MM.1S (cell line): ENCODE data around the gene AFAP1.
"Not testable (repeated sequence)": the region's sequence is repeated elsewhere in the genome, so short reads cannot be mapped to it uniquely, and the experiment has no call there.

ENCODE experiments used
- DNase-seq: peaks from one replicate; pipeline ENCODE4 v3.0.0-alpha.2; 2015
- H2AFZ ChIP-seq: fragments of 300-600 bp; sonication (generic); 2 replicates; pipeline ENCODE4 v1.6.0; 2016; ENCODE audit warnings: antibody characterized with exemption, low read length
- H3F3A ChIP-seq: fragments of 300-600 bp; sonication (generic); 2 replicates; pipeline ENCODE4 v1.6.1; 2016; ENCODE audit warnings: mild to moderate bottlenecking, antibody characterized with exemption, low read length, moderate library complexity, mixed read lengths; ENCODE audit not compliant: insufficient read depth
- H3K27ac ChIP-seq: fragments of 300-600 bp; sonication (generic); 2 replicates; pipeline ENCODE4 v1.5.1; 2016; ENCODE audit warnings: mild to moderate bottlenecking, low read length
- H3K27me3 ChIP-seq: fragments of 300-600 bp; sonication (generic); replicated peaks from 2 replicates; pipeline ENCODE4 v1.6.0; 2016; ENCODE audit warnings: low read length; ENCODE audit not compliant: insufficient read depth
- H3K36me3 ChIP-seq: fragments of 300-600 bp; sonication (generic); replicated peaks from 2 replicates; pipeline ENCODE4 v1.6.1; 2016; ENCODE audit warnings: mild to moderate bottlenecking, low read length, mixed read lengths; ENCODE audit not compliant: insufficient read depth
- H3K4me1 ChIP-seq: fragments of 300-600 bp; sonication (generic); 2 replicates; pipeline ENCODE4 v1.6.1; 2016; ENCODE audit warnings: low read length, mixed read lengths
- H3K4me2 ChIP-seq: fragments of 300-600 bp; sonication (generic); 2 replicates; pipeline ENCODE4 v1.6.0; 2016; ENCODE audit warnings: low read depth, low read length
- H3K4me3 ChIP-seq: fragments of 300-600 bp; sonication (generic); 2 replicates; pipeline ENCODE4 v1.5.1; 2016; ENCODE audit warnings: low read length, mixed read lengths
- H3K79me2 ChIP-seq: fragments of 300-600 bp; sonication (generic); 2 replicates; pipeline ENCODE4 v1.6.1; 2016; ENCODE audit warnings: mixed run types, low read length, mixed read lengths
- H3K9ac ChIP-seq: fragments of 300-600 bp; sonication (generic); 2 replicates; pipeline ENCODE4 v1.6.1; 2016; ENCODE audit warnings: low read length, mixed read lengths
- H3K9me2 ChIP-seq: fragments of 300-600 bp; sonication (generic); replicated peaks from 2 replicates; pipeline ENCODE4 v1.6.1; 2016; ENCODE audit warnings: mild to moderate bottlenecking, low read length, mixed read lengths; ENCODE audit not compliant: insufficient read depth
- H3K9me3 ChIP-seq: fragments of 300-600 bp; sonication (generic); replicated peaks from 2 replicates; pipeline ENCODE4 v1.6.1; 2016; ENCODE audit warnings: mild to moderate bottlenecking, low read length, mixed read lengths; ENCODE audit not compliant: insufficient read depth
- H4K20me1 ChIP-seq: fragments of 300-600 bp; sonication (generic); 2 replicates; pipeline ENCODE4 v1.6.1; 2016; ENCODE audit warnings: mild to moderate bottlenecking, low read length, moderate library complexity, mixed read lengths; ENCODE audit not compliant: insufficient read depth
- EZH2 ChIP-seq: fragments of 300-600 bp; sonication (generic); optimal IDR thresholded peaks from 2 replicates; pipeline ENCODE3; 2017; ENCODE audit warnings: low read depth, mild to moderate bottlenecking, antibody characterized with exemption, low read length, mixed read lengths
- EZH2phosphoT487 ChIP-seq: fragments of 300-600 bp; sonication (generic); IDR thresholded peaks from 2 replicates; pipeline ENCODE4 v1.6.1; 2018; ENCODE audit warnings: antibody characterized with exemption, low read length
- TF ChIP-seq, protein P1 (sequence below): fragments of 300-600 bp; sonication (generic); IDR thresholded peaks from 2 replicates; pipeline ENCODE4 v1.5.1; 2016; ENCODE audit warnings: antibody characterized with exemption, low read length, mixed read lengths

AFAP1 gene

DNA sequence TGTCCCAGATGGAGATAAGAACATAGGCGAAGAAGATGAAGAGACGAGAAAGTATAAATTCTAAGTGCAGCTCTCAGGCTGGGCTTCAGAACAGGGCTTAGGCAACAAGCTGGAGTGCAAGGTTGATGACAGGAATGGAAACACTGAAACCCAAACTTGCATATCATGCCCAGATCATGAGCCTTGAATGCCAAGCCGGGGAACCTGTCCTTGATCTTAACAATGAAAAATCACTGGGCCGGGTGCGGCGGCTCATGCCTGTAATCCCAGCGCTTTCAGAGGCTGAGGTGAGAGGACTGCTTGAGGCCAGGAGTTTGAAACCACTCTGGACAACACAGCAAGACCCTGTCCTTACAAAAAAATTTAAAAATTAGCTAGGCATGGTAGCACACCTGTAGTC lies 17.2 kb downstream of the AFAP1 start:
- H4K20me1 ChIP-seq, result no peaks in the 10 kb centered on the region
- no peak overlapping the region for H3K4me3 ChIP-seq

DNA sequence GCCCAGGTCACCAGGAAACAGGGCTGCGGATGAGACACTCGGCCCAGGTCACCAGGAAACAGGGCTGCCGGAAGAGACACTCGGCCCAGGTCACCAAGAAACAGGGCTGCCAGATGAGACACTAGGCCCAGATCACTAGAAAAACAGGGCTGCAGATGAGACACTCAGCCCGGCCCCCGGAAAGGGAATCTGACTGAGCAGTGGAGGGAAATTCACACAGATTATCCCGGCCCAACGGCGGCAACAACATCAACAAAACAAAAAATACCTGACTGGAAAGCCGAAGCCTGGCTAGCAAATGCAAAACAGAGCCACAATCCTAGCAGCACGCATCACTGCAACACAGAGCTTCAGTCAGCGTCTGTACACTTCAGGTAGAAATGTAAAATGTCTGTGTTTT lies 20.7 kb downstream of the AFAP1 start:
- no peak overlapping the region for H3K9ac ChIP-seq
- no peaks in the 10 kb centered on the region for H3F3A ChIP-seq
- no peaks in the 10 kb centered on the region for H3K9me2 ChIP-seq
- H2AFZ ChIP-seq, result no peak overlapping the region
- DNase-seq, result no peak
- peaks cover 88% of the 10 kb centered on the region for H3K27me3 ChIP-seq
- no peak overlapping the region for H3K27ac ChIP-seq
- TF ChIP-seq, protein P1, sequence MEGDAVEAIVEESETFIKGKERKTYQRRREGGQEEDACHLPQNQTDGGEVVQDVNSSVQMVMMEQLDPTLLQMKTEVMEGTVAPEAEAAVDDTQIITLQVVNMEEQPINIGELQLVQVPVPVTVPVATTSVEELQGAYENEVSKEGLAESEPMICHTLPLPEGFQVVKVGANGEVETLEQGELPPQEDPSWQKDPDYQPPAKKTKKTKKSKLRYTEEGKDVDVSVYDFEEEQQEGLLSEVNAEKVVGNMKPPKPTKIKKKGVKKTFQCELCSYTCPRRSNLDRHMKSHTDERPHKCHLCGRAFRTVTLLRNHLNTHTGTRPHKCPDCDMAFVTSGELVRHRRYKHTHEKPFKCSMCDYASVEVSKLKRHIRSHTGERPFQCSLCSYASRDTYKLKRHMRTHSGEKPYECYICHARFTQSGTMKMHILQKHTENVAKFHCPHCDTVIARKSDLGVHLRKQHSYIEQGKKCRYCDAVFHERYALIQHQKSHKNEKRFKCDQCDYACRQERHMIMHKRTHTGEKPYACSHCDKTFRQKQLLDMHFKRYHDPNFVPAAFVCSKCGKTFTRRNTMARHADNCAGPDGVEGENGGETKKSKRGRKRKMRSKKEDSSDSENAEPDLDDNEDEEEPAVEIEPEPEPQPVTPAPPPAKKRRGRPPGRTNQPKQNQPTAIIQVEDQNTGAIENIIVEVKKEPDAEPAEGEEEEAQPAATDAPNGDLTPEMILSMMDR, result no peak
- TF ChIP-seq EZH2phosphoT487 (no peak), EZH2 (no peak)
- no peaks in the 10 kb centered on the region for H3K79me2 ChIP-seq
- H4K20me1 ChIP-seq, result no peaks in the 10 kb centered on the region
- H3K4me3 ChIP-seq, result no peak overlapping the region
- H3K36me3 ChIP-seq, result no peaks in the 10 kb centered on the region
- no peak overlapping the region for H3K4me2 ChIP-seq
- H3K9me3 ChIP-seq, result no peaks in the 10 kb centered on the region
- H3K4me1 ChIP-seq, result no peaks in the 10 kb centered on the region

More for the DNA sequence above, 17.2 kb downstream of the AFAP1 start:
- Histone ChIP-seq H3K9me3 (no peaks in the 10 kb centered on the region), H3K9ac (no peak overlapping the region), H3K4me2 (no peak overlapping the region), H3K4me1 (no peaks in the 10 kb centered on the region), H3K9me2 (no peaks in the 10 kb centered on the region), H3K27me3 (peaks cover 89% of the 10 kb centered on the region), H3F3A (no peaks in the 10 kb centered on the region), H2AFZ (no peak overlapping the region), H3K79me2 (no peaks in the 10 kb centered on the region), H3K27ac (no peak overlapping the region), H3K36me3 (no peaks in the 10 kb centered on the region)
- no peak for DNase-seq
- TF ChIP-seq EZH2phosphoT487, result no peak

DNA sequence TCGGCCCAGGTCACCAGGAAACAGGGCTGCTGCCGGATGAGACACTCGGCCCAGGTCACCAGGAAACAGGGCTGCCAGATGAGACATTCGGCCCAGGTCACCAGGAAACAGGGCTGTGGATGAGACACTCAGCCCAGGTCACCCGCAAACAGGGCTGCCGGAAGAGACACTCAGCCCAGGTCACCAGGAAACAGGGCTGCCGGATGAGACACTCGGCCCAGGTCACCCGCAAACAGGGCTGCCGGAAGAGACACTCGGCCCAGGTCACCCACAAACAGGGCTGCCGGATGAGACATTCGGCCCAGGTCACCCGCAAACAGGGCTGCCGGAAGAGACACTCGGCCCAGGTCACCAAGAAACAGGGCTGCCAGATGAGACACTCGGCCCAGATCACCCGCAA lies 21.5 kb downstream of the AFAP1 start:
- H3K4me1 ChIP-seq, result not testable (repeated sequence)

DNA sequence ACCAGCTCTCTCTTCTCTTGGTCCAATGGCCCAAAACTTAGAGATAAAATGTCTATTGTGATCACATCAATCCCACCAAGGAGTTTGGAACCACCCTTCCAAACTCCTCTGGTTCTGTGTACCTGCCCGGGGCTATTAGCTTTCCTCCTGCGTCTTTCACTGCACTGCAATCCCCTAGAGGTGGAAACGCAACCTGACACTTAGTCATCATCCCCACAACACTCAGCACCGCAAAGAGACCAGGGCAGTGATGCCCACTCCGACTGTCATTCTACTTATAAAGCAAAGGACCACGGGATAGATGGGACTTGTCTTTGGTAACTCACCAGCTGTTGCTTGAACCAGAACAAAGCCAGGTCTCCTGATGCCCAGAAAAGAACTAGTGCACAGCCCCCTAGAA lies 22.0 kb downstream of the AFAP1 start:
- H3K4me1 ChIP-seq, result no peaks in the 10 kb centered on the region
- no peaks in the 10 kb centered on the region for H4K20me1 ChIP-seq
- no peak overlapping the region for H2AFZ ChIP-seq
- H3K9me2 ChIP-seq, result no peaks in the 10 kb centered on the region
- no peaks in the 10 kb centered on the region for H3K9me3 ChIP-seq
- H3F3A ChIP-seq, result no peaks in the 10 kb centered on the region
- no peaks in the 10 kb centered on the region for H3K36me3 ChIP-seq
- TF ChIP-seq EZH2 (no peak), EZH2phosphoT487 (no peak)
- TF ChIP-seq, protein P1, result no peak
- H3K79me2 ChIP-seq, result no peaks in the 10 kb centered on the region
- H3K9ac ChIP-seq, result no peak overlapping the region
- no peak overlapping the region for H3K4me2 ChIP-seq
- H3K27me3 ChIP-seq, result peaks cover 87% of the 10 kb centered on the region
- no peak for DNase-seq
- H3K4me3 ChIP-seq, result no peak overlapping the region
- no peak overlapping the region for H3K27ac ChIP-seq

More for the DNA sequence above, 21.5 kb downstream of the AFAP1 start:
- H3K27me3 ChIP-seq, result peaks cover 87% of the 10 kb centered on the region
- H3K27ac ChIP-seq, DNase-seq, H3K4me3 ChIP-seq, H2AFZ ChIP-seq, H3K9me3 ChIP-seq, H3K9ac ChIP-seq, H3K36me3 ChIP-seq, H3K79me2 ChIP-seq, H3K9me2 ChIP-seq, H3K4me2 ChIP-seq, H4K20me1 ChIP-seq, H3F3A ChIP-seq: not testable (repeated sequence)
